K562 (cell line): ENCODE measurements around the gene CACNA1C. TPM values are rescaled to one million over a fixed set of nuclear protein-coding genes. Genes with fewer than 3 reads are reported as not detected.

Experiments used
- ATAC-seq: fragments of 200-7000 bp; cut with Tn5 transposase; 3 replicates; pipeline ENCODE4 v1.9.1; 2020; ENCODE audit warnings: moderate library complexity
- BruUV-seq: library from RNA; stranded (reverse); fragments of 400-500 nt; replicated peaks from 2 replicates; lab custom pipeline; 2021; lab: Mats Ljungman, UMichigan
- CTCF ChIA-PET: fragments of 300-600 bp; formaldehyde crosslinking; extraction: SDS; loops from one replicate; lab custom pipeline; 2021; ENCODE audit warnings: low intra/inter-chr PET ratio; lab: Yijun Ruan, JAX
- POLR2A ChIA-PET: fragments of 300-600, 350-650 bp; sonication (Branson Sonifier 250); formaldehyde crosslinking; extraction: SDS; loops from one replicate; lab custom pipeline; 2021; ENCODE audit warnings: antibody characterized with exemption, inconsistent platforms; lab: Yijun Ruan, JAX
- DNase-seq, 4 experiments: peaks; one replicate each; pipeline versions ENCODE4 v3.0.0 to v3.0.0-alpha.2; 2011 to 2018; ENCODE audit warnings: low spot score in 3 of 4, mixed read lengths in 3 of 4; ENCODE audit errors: extremely low read depth in 1 of 4
- FAIRE-seq: peaks from 2 replicates; lab custom pipeline; 2011; peaks lifted over from hg19 to GRCh38; lab: Jason Lieb, UNC
- H2AFZ ChIP-seq: 2 replicates; pipeline ENCODE4 v1.6.0; 2011; ENCODE audit warnings: low read depth, low read length, control low read depth, inconsistent platforms
- H3K27ac ChIP-seq: fragments of 200-600 bp; 3 replicates; pipeline ENCODE4 v1.8.0; 2011; ENCODE audit warnings: low read depth, mild to moderate bottlenecking, control low read depth, inconsistent platforms, low read length, moderate library complexity, mixed read lengths; ENCODE audit errors: extremely low read depth
- H3K27me3 ChIP-seq, 2 experiments: fragments of 300-600 bp in 1 of 2; 2 replicates in 1 of 2; 3 replicates in 1 of 2; pipeline versions ENCODE4 v1.6.0 to v1.8.0; 2011; ENCODE audit warnings: inconsistent platforms in 2 of 2, low read length in 2 of 2, mild to moderate bottlenecking in 1 of 2, mixed read lengths in 1 of 2, moderate library complexity in 1 of 2; ENCODE audit not compliant: control insufficient read depth in 2 of 2, insufficient read depth in 2 of 2
- H3K36me3 ChIP-seq: fragments of 300-600 bp; 3 replicates; pipeline ENCODE4 v1.8.0; 2011; ENCODE audit warnings: mild to moderate bottlenecking, low read length, inconsistent platforms; ENCODE audit not compliant: control insufficient read depth, insufficient read depth
- H3K4me1 ChIP-seq, 2 experiments: fragments of 200-600 bp in 1 of 2; replicated peaks in 1 of 2; 2 replicates in 1 of 2; 3 replicates in 1 of 2; pipeline versions ENCODE4 v1.5.1 to v1.8.0; 2011; ENCODE audit warnings: inconsistent platforms in 2 of 2, low read length in 2 of 2, mild to moderate bottlenecking in 1 of 2, mixed read lengths in 1 of 2, moderate library complexity in 1 of 2; ENCODE audit not compliant: control insufficient read depth in 2 of 2, insufficient read depth in 2 of 2
- H3K4me2 ChIP-seq: 2 replicates; pipeline ENCODE4 v1.6.1; 2011; ENCODE audit warnings: low read length, control low read depth, inconsistent platforms, mixed read lengths; ENCODE audit not compliant: insufficient read depth
- H3K4me3 ChIP-seq: fragments of 200-600 bp; sonication (generic), shearing (Covaris generic); 2 replicates; pipeline ENCODE4 v1.5.1; 2016; ENCODE audit warnings: control low read depth, inconsistent platforms
- H3K79me2 ChIP-seq: fragments of 200-600 bp; 3 replicates; pipeline ENCODE4 v1.8.0; 2011; ENCODE audit warnings: low read length, inconsistent platforms; ENCODE audit not compliant: control insufficient read depth, insufficient read depth
- H3K9ac ChIP-seq, 2 experiments: 2 replicates each; pipeline versions ENCODE4 v1.6.0 to v1.6.1; 2011; ENCODE audit warnings: low read depth in 2 of 2, low read length in 2 of 2, control low read depth in 1 of 2, inconsistent platforms in 1 of 2, mild to moderate bottlenecking in 1 of 2, mixed read lengths in 1 of 2; ENCODE audit not compliant: insufficient read depth in 1 of 2
- H3K9me1 ChIP-seq: one replicate; pipeline ENCODE4 v1.6.0; 2011; ENCODE audit warnings: inconsistent platforms, mild to moderate bottlenecking, low read length, moderate library complexity; ENCODE audit not compliant: control insufficient read depth, insufficient read depth
- H3K9me3 ChIP-seq: replicated peaks from 2 replicates; pipeline ENCODE4 v1.5.1; 2011; ENCODE audit warnings: low read depth, low read length, inconsistent platforms; ENCODE audit not compliant: control insufficient read depth, insufficient read depth
- H4K20me1 ChIP-seq: replicated peaks from 2 replicates; pipeline ENCODE4 v1.6.1; 2011; ENCODE audit warnings: low read length, inconsistent platforms, mixed read lengths; ENCODE audit not compliant: control insufficient read depth, insufficient read depth
- BRD9 ChIP-seq: fragments of 450-650 bp; IDR thresholded peaks from 2 replicates; pipeline ENCODE4 v1.6.1; 2018; ENCODE audit warnings: low read depth; ENCODE audit not compliant: partially characterized antibody
- E4F1 ChIP-seq: fragments of 250-450 bp; sonication (Bioruptor Pico); IDR thresholded peaks from 2 replicates; pipeline ENCODE4 v1.5.0; 2021; ENCODE audit warnings: mild to moderate bottlenecking, borderline replicate concordance
- GABPB2 ChIP-seq: fragments of 250-450 bp; sonication (Bioruptor Pico); conservative IDR thresholded peaks from 2 replicates; pipeline ENCODE4 v1.5.1; 2021; ENCODE audit warnings: mild to moderate bottlenecking
- GATAD2A ChIP-seq: fragments of 450-650 bp; IDR thresholded peaks from 2 replicates; pipeline ENCODE4 v1.6.1; 2017
- MTA1 ChIP-seq: fragments of 450-650 bp; IDR thresholded peaks from 2 replicates; pipeline ENCODE4 v1.6.1; 2017; ENCODE audit warnings: borderline replicate concordance
- MTA2 ChIP-seq: fragments of 450-650 bp; IDR thresholded peaks from 2 replicates; pipeline ENCODE4 v1.6.1; 2016; ENCODE audit warnings: low read depth
- NR4A1 ChIP-seq, 2 experiments: fragments of 250-450 bp in 1 of 2; fragments of 450-650 bp in 1 of 2; sonication (Bioruptor Pico) in 1 of 2; IDR thresholded peaks; 2 replicates each; pipeline versions ENCODE4 v1.4.0 to v1.6.1; 2016 to 2020; ENCODE audit warnings: mild to moderate bottlenecking in 2 of 2, missing compliant biosample characterization in 1 of 2, missing genetic modification characterization in 1 of 2, moderate library complexity in 1 of 2
- PBX2 ChIP-seq, 2 experiments: IDR thresholded peaks in 1 of 2; conservative IDR thresholded peaks in 1 of 2; 2 replicates each; pipeline ENCODE4 v1.6.1; 2016; ENCODE audit warnings: low read depth in 2 of 2, mild to moderate bottlenecking in 1 of 2, missing compliant biosample characterization in 1 of 2, missing genetic modification characterization in 1 of 2, moderate library complexity in 1 of 2
- RFX5 ChIP-seq: IDR thresholded peaks from 2 replicates; pipeline ENCODE4 v1.6.1; 2011; ENCODE audit warnings: low read depth, mild to moderate bottlenecking, improper control_type of control experiment, low read length
- SMAD3 ChIP-seq: fragments of 450-650 bp; formaldehyde crosslinking; conservative IDR thresholded peaks from 2 replicates; pipeline ENCODE4 v1.4.0; 2020; ENCODE audit warnings: mild to moderate bottlenecking
- SOX6 ChIP-seq: fragments of 450-650 bp; IDR thresholded peaks from 2 replicates; pipeline ENCODE4 v1.6.1; 2014; ENCODE audit warnings: mild to moderate bottlenecking
- TCF7 ChIP-seq: sonication (generic); IDR thresholded peaks from 2 replicates; pipeline ENCODE4 v1.6.1; 2016; ENCODE audit warnings: antibody characterized with exemption, borderline replicate concordance
- TCFL5 ChIP-seq: fragments of 250-450 bp; sonication (Bioruptor Pico); conservative IDR thresholded peaks from 2 replicates; pipeline ENCODE4 v1.6.1; 2021; ENCODE audit warnings: mild to moderate bottlenecking, moderate library complexity, matching md5 sums
- ZNF280B ChIP-seq: fragments of 250-450 bp; sonication (Bioruptor Pico); IDR thresholded peaks from 2 replicates; pipeline ENCODE4 v1.5.1; 2021; ENCODE audit warnings: mild to moderate bottlenecking
- ZNF324 ChIP-seq: fragments of 250-450 bp; sonication (Bioruptor Pico); IDR thresholded peaks from 2 replicates; pipeline ENCODE4 v1.4.0; 2020; ENCODE audit warnings: mild to moderate bottlenecking
- WGBS: fragments of 100-300 bp; shearing (Covaris generic); methylation state at CpG from one replicate; pipeline ENCODE4 v1.1.6; 2016; ENCODE audit warnings: low coverage, mixed read lengths; ENCODE audit not compliant: insufficient coverage; ENCODE audit errors: missing lambda C conversion rate; 5-methylcytosine and 5-hydroxymethylcytosine counted together
- in situ Hi-C: fragments of 300-500 bp; cut with MboI; formaldehyde crosslinking; loops from 4 replicates; pipeline ENCODE4 v1.15.0; 2018; ENCODE audit warnings: inconsistent platforms, mixed read lengths
- intact Hi-C: fragments of 100-400 bp; cut with micrococcal nuclease; formaldehyde crosslinking; loops from 2 replicates; pipeline ENCODE4 v1.14.2; 2022
- polyA plus RNA-seq, 8 experiments: library from polyadenylated mRNA; depleted of rRNA in 4 of 8; stranded (reverse) in 5 of 8; unstranded in 3 of 8; fragments of >200 nt; fragmentation: Nextera tagmentation in 2 of 8; fragmentation: Illumina TruSeq in 1 of 8; extraction: Ambion mirVana in 2 of 8; extraction: Trizol in 1 of 8; gene quantifications; 2 replicates each; pipeline versions ENCODE4 v1.2.1 to v1.2.3, GENCODE V29; 2011 to 2014; ENCODE audit warnings: inconsistent platforms in 1 of 8, missing spikeins in 1 of 8
- total RNA-seq, 7 experiments: library from RNA; depleted of rRNA in 6 of 7; stranded (reverse); fragments of >200 nt in 6 of 7; fragmentation: Illumina TruSeq in 2 of 7; extraction: Trizol in 2 of 7; gene quantifications; 2 replicates each; pipeline versions ENCODE4 v1.2.1 to v1.2.3, GENCODE V29; 2011 to 2021; ENCODE audit warnings: low replicate concordance in 1 of 7
- TF ChIP-seq, protein P1 (sequence below): fragments of 450-650 bp; IDR thresholded peaks from 2 replicates; pipeline ENCODE4 v1.6.1; 2016

CACNA1C gene
- total and polyA plus RNA-seq, 9 of the 15 experiments (the other 6 are each of a cell fraction or from before 2014, with no cell fraction given) = not detected

- intact Hi-C loops (no loop called here), in situ Hi-C loops (no loop called here)
- Histone ChIP-seq H3K9me3 (no peaks in the 10 kb centered on the region), H3K4me1 (no peaks in the 10 kb centered on the region), H2AFZ (no peak overlapping the region), H3K27me3 (peaks cover 0 to 14% of the 10 kb centered on the region in 2 experiments; a peak in 2 of 5 replicates), H3K36me3 (no peaks in the 10 kb centered on the region), H3K4me2 (no peak overlapping the region), H3K9me1 (no peaks in the 10 kb centered on the region), H3K27ac (no peak overlapping the region), H4K20me1 (no peaks in the 10 kb centered on the region), H3K79me2 (no peaks in the 10 kb centered on the region), H3K9ac (no peak overlapping the region), H3K4me3 (no peak overlapping the region)
- CTCF ChIA-PET = no interaction called here
- DNase-seq (no peak), FAIRE-seq (no peak), ATAC-seq (no peak)
- POLR2A ChIA-PET = no interaction called here
- WGBS = 0% methylated on average over 7 of the region's 8 CpGs
- no TSS peak for BruUV-seq
- TF ChIP-seq ZNF280B (no peak), TCF7 (no peak), MTA2 (no peak), NR4A1 (CRISPR knock-in tag; IDR thresholded peaks at IDR 0.05) (no peak), NR4A1 (tag; IDR thresholded peaks at IDR 0.05) (no peak), GATAD2A (no peak), E4F1 (no peak), ZNF324 (CRISPR knock-in tag) (no peak), RFX5 (no peak), BRD9 (no peak), TCFL5 (CRISPR knock-in tag) (no peak), MTA1 (no peak), GABPB2 (no peak), SMAD3 (no peak), PBX2 (CRISPR knock-in tag; IDR thresholded peaks at IDR 0.05; ENCODE audit: low read depth) (no peak), PBX2 (tag; conservative IDR thresholded peaks at IDR 0.05; ENCODE audit: low read depth) (no peak), SOX6 (no peak)
- TF ChIP-seq, protein P1, sequence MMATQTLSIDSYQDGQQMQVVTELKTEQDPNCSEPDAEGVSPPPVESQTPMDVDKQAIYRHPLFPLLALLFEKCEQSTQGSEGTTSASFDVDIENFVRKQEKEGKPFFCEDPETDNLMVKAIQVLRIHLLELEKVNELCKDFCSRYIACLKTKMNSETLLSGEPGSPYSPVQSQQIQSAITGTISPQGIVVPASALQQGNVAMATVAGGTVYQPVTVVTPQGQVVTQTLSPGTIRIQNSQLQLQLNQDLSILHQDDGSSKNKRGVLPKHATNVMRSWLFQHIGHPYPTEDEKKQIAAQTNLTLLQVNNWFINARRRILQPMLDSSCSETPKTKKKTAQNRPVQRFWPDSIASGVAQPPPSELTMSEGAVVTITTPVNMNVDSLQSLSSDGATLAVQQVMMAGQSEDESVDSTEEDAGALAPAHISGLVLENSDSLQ = no peak
These were observed 265.5 kb downstream of the CACNA1C start for GRCh38 chr12:2318286-2318685.
